Vagina (tissue), 2 donors: ENCODE results near the gene MNAT1. TPM values are rescaled to one million over a fixed set of nuclear protein-coding genes. Genes with fewer than 3 reads are reported as not detected.
"Not testable (repeated sequence)": the region's sequence is repeated elsewhere in the genome, so short reads cannot be mapped to it uniquely, and the experiment has no call there.

Experiments
- DNase-seq, 2 donors: peaks; one replicate each; pipeline ENCODE4 v3.0.0-alpha.2; 2017; ENCODE audit errors: extremely low spot score in 2 of 2
- H3K27ac ChIP-seq: fragments of 200-600 bp; sonication (generic); one replicate; pipeline ENCODE4 v1.5.1; 2019
- H3K27me3 ChIP-seq: fragments of 200-600 bp; sonication (generic); one replicate; pipeline ENCODE4 v1.5.1; 2019
- H3K36me3 ChIP-seq, 2 donors: fragments of 200-600 bp; sonication (generic); one replicate each; pipeline ENCODE4 v1.5.1; 2017 to 2019
- H3K4me1 ChIP-seq: fragments of 200-600 bp; sonication (generic); one replicate; pipeline ENCODE4 v1.5.1; 2019
- H3K4me3 ChIP-seq, 2 donors: fragments of 200-600 bp; sonication (generic); 1 replicate in 1 of 2; 2 replicates in 1 of 2; pipeline ENCODE4 v1.5.1; 2016 to 2019
- H3K9me3 ChIP-seq: fragments of 200-600 bp; sonication (generic); one replicate; pipeline ENCODE4 v1.5.1; 2019
- CTCF ChIP-seq, 3 experiments: fragments of 450-650 bp in 2 of 3; fragments of 200-600 bp in 1 of 3; sonication (generic) in 1 of 3; IDR thresholded peaks; one replicate each; pipeline ENCODE4 v1.5.1; 2017 to 2019; ENCODE audit warnings: antibody characterized with exemption in 3 of 3, mild to moderate bottlenecking in 2 of 3, moderate library complexity in 2 of 3
- POLR2A ChIP-seq, 2 donors: fragments of 450-650 bp; IDR thresholded peaks; one replicate each; pipeline ENCODE4 v1.6.1; 2017; ENCODE audit warnings: antibody characterized with exemption in 2 of 2, mild to moderate bottlenecking in 2 of 2, moderate library complexity in 2 of 2
- POLR2AphosphoS5 ChIP-seq, 2 donors: sonication (generic); formaldehyde crosslinking; IDR thresholded peaks; one replicate each; pipeline ENCODE4 v1.9.0; 2017; ENCODE audit warnings: antibody characterized with exemption in 2 of 2, mild to moderate bottlenecking in 2 of 2, low read depth in 1 of 2; ENCODE audit not compliant: insufficient read depth in 1 of 2
- intact Hi-C: fragments of 100-400 bp; cut with DNase I; formaldehyde crosslinking; loops from one replicate; pipeline ENCODE4 v1.15.1; 2023
- total RNA-seq: library from RNA; depleted of rRNA; stranded (reverse); fragments of >200 nt; gene quantifications from one replicate; pipeline ENCODE4 v1.2.3, GENCODE V29; 2016

MNAT1 gene
- total RNA-seq, 1 donor from 2014 or later = 38.1 TPM

- intact Hi-C loops = no loop called here
- Histone ChIP-seq H3K9me3 (no peaks in the 10 kb centered on the region), H3K4me3 (no peak overlapping the region), H3K4me1 (no peaks in the 10 kb centered on the region), H3K36me3 (peaks cover 0 to 10% of the 10 kb centered on the region in 2 donors), H3K27me3 (no peaks in the 10 kb centered on the region), H3K27ac (no peak overlapping the region)
- DNase-seq = no peak
- TF ChIP-seq CTCF (IDR thresholded peaks at IDR 0.05) = no peak
- TF ChIP-seq POLR2AphosphoS5 (IDR thresholded peaks at IDR 0.05; ENCODE audit: insufficient read depth in 1 of 2, low read depth in 1 of 2) = no peak
- no peak for TF ChIP-seq POLR2A (IDR thresholded peaks at IDR 0.05)
These were observed 105.1 kb downstream of the MNAT1 start for GRCh38 chr14:60839657-60840056.

- H3K9me3 ChIP-seq = no peaks in the 10 kb centered on the region
- intact Hi-C loops = no loop called here
These were observed 105.8 kb downstream of the MNAT1 start for GRCh38 chr14:60840313-60840712.

GRCh38 chr14:60845523-60845922 lies 111.0 kb downstream of the MNAT1 start:
- Histone ChIP-seq H3K27me3 (no peaks in the 10 kb centered on the region), H3K4me1 (no peaks in the 10 kb centered on the region), H3K36me3 (no peaks in the 10 kb centered on the region), H3K4me3 (no peak overlapping the region), H3K9me3 (no peaks in the 10 kb centered on the region), H3K27ac (no peak overlapping the region)
- no peak for TF ChIP-seq POLR2AphosphoS5 (IDR thresholded peaks at IDR 0.05; ENCODE audit: insufficient read depth in 1 of 2, low read depth in 1 of 2)
- TF ChIP-seq POLR2A (IDR thresholded peaks at IDR 0.05) = no peak
- no peak for TF ChIP-seq CTCF (IDR thresholded peaks at IDR 0.05)
- intact Hi-C loops = no loop called here
- DNase-seq = no peak

More at GRCh38 chr14:60840313-60840712, 105.8 kb downstream of the MNAT1 start:
- Histone ChIP-seq H3K27ac (no peak overlapping the region), H3K27me3 (no peaks in the 10 kb centered on the region), H3K4me3 (no peak overlapping the region), H3K4me1 (no peaks in the 10 kb centered on the region), H3K36me3 (peaks cover 0 to 10% of the 10 kb centered on the region in 2 donors)
- DNase-seq = no peak
- TF ChIP-seq POLR2A (IDR thresholded peaks at IDR 0.05) (no peak), POLR2AphosphoS5 (IDR thresholded peaks at IDR 0.05; ENCODE audit: insufficient read depth in 1 of 2, low read depth in 1 of 2) (no peak), CTCF (IDR thresholded peaks at IDR 0.05) (no peak)

GRCh38 chr14:60848066-60848465 lies 113.5 kb downstream of the MNAT1 start:
- no peak for DNase-seq
- no peak overlapping the region for H3K4me3 ChIP-seq
- TF ChIP-seq POLR2AphosphoS5 (IDR thresholded peaks at IDR 0.05; ENCODE audit: insufficient read depth in 1 of 2, low read depth in 1 of 2) = no peak
- TF ChIP-seq POLR2A (IDR thresholded peaks at IDR 0.05) = no peak
- no peak for TF ChIP-seq CTCF (IDR thresholded peaks at IDR 0.05)
- intact Hi-C loops = no loop called here
- H3K27ac ChIP-seq = no peak overlapping the region
- no peaks in the 10 kb centered on the region for H3K4me1 ChIP-seq
- H3K9me3 ChIP-seq = no peaks in the 10 kb centered on the region
- H3K27me3 ChIP-seq = no peaks in the 10 kb centered on the region
- no peaks in the 10 kb centered on the region for H3K36me3 ChIP-seq

GRCh38 chr14:60851692-60852091 lies 117.1 kb downstream of the MNAT1 start:
- H3K27ac ChIP-seq, H3K4me1 ChIP-seq, H3K4me3 ChIP-seq, H3K9me3 ChIP-seq, H3K27me3 ChIP-seq, H3K36me3 ChIP-seq, intact Hi-C loops, DNase-seq: not testable (repeated sequence)

- Histone ChIP-seq H3K36me3 (peaks cover 0 to 5% of the 10 kb centered on the region in 2 donors), H3K27ac (no peak overlapping the region), H3K9me3 (no peaks in the 10 kb centered on the region), H3K4me3 (no peak overlapping the region), H3K4me1 (no peaks in the 10 kb centered on the region), H3K27me3 (no peaks in the 10 kb centered on the region)
- no peak for DNase-seq
- TF ChIP-seq POLR2AphosphoS5 (IDR thresholded peaks at IDR 0.05; ENCODE audit: insufficient read depth in 1 of 2, low read depth in 1 of 2) (no peak), CTCF (IDR thresholded peaks at IDR 0.05) (no peak), POLR2A (IDR thresholded peaks at IDR 0.05) (no peak)
- intact Hi-C loops = no loop called here
These were observed 121.5 kb downstream of the MNAT1 start for GRCh38 chr14:60856111-60856510.
